Activated CD4-positive, alpha-beta T cell treated with anti-CD3 and anti-CD28 coated beads for 4 hours (primary cell): Measurements from ENCODE around the gene IBTK.
"Not testable (repeated sequence)": the region's sequence is repeated elsewhere in the genome, so short reads cannot be mapped to it uniquely, and the experiment has no call there.

ENCODE experiments used
- DNase-seq, 2 donors: peaks; one replicate each; pipeline ENCODE4 v3.0.0-alpha.2; 2020

The IBTK gene

GRCh38 chr6:82178077-82178758 lies 69.3 kb downstream of the IBTK start:
- DNase-seq, result no peak

DNA sequence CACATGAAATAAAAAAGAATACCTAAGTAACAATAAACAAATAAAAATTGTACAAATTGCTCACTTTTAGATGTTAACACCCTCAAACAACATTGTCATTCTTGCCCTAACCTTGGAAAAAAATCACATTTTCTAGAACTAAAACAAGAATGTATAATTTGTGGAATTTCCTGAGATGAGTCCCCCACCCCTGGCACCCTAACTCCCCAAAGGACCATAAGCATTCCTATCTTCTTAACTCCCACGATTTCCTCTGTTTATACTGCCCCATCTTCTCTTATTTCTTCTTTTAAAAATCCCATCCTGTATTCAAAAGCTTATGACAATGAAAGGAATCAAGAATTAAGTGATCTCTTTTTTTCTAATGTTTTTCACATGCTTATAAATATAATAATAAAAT lies 70.9 kb downstream of the IBTK start:
- DNase-seq, result no peak

DNA sequence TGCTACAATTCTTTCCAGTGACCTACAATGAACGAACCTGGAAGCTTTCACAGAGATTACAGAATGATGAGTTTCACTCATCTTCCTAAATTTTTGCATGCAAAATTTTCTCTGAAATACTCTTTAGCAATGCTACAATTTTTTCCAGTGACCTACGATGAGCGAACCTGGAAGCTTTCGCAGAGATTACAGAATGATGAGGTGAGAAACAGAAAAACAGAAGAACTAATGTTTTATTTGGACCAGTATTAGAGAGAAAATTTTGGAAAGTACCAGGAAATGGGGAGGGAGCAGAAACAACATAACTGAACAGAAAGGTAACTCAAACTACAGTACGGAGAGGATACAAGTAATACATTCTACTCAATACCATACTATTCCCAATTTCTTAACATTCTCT lies 75.0 kb downstream of the IBTK start:
- no peak for DNase-seq

- DNase-seq, result no peak
Measured at GRCh38 chr6:82169138-82169876, 78.2 kb downstream of the IBTK start.

DNA sequence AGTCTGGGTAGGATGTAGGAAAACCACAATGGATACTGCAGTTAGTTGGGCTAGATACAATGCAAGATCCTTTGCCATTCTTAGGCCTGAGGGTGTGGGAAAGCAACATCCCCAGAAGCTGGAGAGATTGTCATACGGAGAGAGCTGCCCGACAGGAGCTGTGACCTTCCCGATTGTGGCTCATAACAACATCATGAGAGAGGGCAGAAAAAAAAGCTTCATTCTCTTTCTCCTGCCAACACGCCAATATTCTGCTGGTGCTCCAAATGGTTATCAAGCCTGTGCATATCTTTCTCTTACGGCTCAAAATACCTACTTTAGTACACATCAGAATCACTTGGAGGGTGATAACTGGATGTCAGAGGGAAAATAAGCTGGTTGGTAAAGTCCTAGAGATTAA lies 81.1 kb downstream of the IBTK start:
- DNase-seq, result no peak

GRCh38 chr6:82160255-82160990 lies 87.1 kb downstream of the IBTK start:
- DNase-seq, result no peak

GRCh38 chr6:82152786-82153185 lies 94.8 kb downstream of the IBTK start:
- DNase-seq, result not testable (repeated sequence)

DNA sequence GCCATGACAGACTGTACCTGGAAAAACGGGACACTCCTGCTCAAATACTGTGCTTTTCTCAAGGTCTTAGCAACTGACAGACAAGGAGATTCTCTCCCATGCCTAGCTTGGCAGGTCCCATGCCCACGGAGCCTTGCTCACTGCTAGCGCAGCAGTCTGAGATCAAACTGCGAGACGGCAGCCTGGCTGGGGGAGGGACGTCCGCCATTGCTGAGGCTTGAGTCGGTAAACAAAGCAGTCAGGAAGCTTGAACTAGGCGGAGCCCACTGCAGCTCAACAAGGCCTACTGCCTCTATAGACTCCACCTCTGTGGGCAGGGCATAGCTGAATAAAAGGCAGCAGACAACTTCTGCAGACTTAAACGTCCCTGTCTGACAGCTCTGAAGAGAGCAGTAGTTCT lies 96.4 kb downstream of the IBTK start:
- not testable (repeated sequence) for DNase-seq

- no peak for DNase-seq
Measured at GRCh38 chr6:82145926-82146452, 101.6 kb downstream of the IBTK start.

- DNase-seq, result no peak
Measured at GRCh38 chr6:82144852-82145340, 102.6 kb downstream of the IBTK start.

- DNase-seq, result no peak
Measured at GRCh38 chr6:82144007-82144851, 103.3 kb downstream of the IBTK start.

DNA sequence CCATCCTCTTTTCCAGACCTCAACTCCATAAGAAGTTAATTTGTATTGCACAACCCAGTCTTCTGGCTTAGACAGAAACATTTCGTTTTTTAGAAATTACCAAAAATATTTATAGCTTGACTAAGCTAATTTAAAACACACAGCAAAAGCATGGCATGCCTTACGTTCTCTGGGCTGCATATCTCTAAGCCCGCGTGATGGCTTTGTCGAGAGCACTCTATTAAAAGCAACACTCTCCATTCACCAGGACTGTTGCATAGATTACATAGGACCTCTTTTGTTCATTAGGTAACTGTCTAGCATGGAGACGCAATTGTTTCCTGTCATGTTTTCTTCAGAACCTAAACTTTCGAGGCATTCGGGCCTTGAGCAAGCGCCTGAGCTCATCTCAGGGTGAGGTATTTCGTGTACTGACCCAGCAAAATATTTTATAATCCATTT lies 104.5 kb downstream of the IBTK start:
- no peak for DNase-seq

DNA sequence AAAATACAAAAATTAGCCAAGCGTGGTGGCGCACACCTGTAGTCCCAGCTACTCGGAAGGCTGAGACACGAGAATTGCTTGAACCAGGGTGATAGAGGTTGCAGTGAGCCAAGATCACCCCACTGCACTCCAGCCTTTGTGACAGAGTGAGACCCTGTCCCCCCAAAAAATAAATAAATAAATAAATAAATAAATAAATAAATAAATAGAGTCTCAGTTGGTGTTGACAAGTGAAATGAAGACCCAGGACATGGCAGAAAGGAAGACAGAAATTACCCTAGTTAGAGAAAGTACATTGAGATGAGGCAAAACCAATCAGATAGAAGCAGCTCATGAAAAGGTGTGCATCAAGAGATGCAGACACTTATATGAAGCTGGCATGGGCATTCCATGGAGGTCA lies 105.0 kb downstream of the IBTK start:
- DNase-seq, result no peak

DNA sequence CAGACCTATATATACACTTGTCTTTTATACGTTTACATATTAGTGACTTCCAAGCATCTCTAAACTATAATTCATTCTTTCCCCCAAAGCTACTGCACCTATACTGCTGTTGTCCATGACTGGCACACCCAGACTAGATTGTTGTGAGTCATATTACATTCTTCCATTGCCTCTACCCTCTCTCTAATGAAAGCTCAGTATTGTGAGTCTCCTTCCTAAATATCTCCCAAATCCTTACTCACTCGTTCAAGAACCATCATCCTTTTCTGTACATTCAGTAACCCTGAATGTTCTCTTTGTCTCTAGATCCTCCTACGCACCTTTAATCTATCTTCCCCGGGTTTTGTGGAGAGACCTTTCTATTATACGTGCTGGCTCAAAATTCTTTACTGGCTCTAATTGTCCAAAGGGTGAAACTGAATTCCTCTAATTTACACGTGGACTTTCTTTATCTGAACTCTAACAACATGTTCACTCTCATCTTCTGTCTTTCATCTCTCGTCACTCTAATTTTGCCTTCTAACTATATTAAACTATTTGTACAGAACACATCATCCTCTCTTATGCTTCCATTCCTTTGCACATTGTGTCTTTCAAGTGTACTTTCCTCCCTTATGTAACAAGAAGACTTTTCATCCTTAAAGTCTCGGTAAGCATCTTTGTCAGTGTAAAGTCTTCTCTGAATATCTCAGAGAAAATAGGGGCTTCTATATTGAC lies 109.3 kb downstream of the IBTK start:
- DNase-seq, result no peak

- DNase-seq, result no peak
Measured at GRCh38 chr6:82131441-82131840, 116.1 kb downstream of the IBTK start.

- no peak for DNase-seq
Measured at GRCh38 chr6:82129797-82130196, 117.7 kb downstream of the IBTK start.

DNA sequence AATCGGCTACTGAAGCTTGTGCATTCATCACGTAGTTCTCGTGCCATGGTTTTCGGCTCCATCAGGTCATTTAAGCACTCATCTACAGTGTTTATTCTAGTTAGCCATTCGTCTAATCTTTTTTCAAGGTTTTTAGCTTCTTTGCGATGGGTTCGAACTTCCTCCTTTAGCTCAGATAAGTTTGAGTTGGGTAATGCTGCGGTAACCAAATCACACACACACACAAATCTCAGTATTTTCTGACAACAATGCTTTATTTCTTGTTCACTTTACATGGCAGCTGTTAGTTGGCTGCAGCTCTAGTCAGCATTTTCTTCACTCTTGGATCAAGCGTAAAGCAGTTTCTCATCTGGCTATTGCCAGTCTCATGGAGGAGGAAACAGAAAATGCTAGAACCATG lies 118.6 kb downstream of the IBTK start:
- not testable (repeated sequence) for DNase-seq

DNA sequence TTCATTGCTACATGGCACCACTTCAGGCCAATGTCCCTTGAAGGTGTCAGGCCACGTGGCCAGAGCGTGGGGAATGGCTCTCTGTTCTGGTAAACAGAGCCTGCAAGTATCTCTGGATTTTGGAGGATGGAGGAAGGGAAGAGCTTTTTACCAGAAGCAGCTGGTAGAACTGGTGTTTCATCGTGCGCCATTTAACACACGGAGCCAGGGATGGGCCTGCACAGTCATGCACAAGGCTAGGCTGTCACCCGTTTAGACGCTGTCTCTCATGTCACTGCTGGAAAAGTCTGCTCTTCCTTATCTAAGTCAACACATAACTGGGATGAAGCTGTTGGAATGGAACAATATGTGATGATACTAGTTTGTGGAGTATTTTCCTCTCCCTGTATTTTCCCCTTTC lies 123.9 kb downstream of the IBTK start:
- no peak for DNase-seq
